PC-3 (cell line): ENCODE results near the gene KRTAP10-5. TPM values are rescaled to one million over a fixed set of nuclear protein-coding genes. Genes with fewer than 3 reads are reported as not detected.

Experiments
- ATAC-seq: fragments of 200-7000 bp; cut with Tn5 transposase; 2 replicates; pipeline ENCODE4 v1.9.1; 2020; ENCODE audit warnings: mild to moderate bottlenecking, moderate library complexity
- BruUV-seq: library from RNA; stranded (reverse); fragments of 400-500 nt; replicated peaks from 2 replicates; lab custom pipeline; 2021; lab: Mats Ljungman, UMichigan
- CTCF ChIA-PET: fragments of 300-600 bp; sonication (Branson Sonifier 250); formaldehyde crosslinking; loops from one replicate; lab custom pipeline; 2022; ENCODE audit warnings: antibody characterized with exemption; lab: Charles Lee
- POLR2A ChIA-PET: fragments of 300-600 bp; sonication (Branson Sonifier 250); formaldehyde crosslinking; loops from one replicate; lab custom pipeline; 2022; ENCODE audit warnings: antibody characterized with exemption; ENCODE audit not compliant: unreplicated experiment; lab: Charles Lee
- DNase-seq: peaks from one replicate; pipeline ENCODE4 v3.0.0-alpha.2; 2015
- H2AFZ ChIP-seq: fragments of 300-600 bp; sonication (generic); 2 replicates; pipeline ENCODE4 v1.6.0; 2016; ENCODE audit warnings: antibody characterized with exemption, low read length
- H3F3A ChIP-seq: fragments of 300-600 bp; sonication (generic); one replicate; pipeline ENCODE4 v1.6.0; 2017; ENCODE audit warnings: antibody characterized with exemption, low read length, control low read depth, mild to moderate bottlenecking; ENCODE audit not compliant: unreplicated experiment
- H3K27ac ChIP-seq: fragments of 300-600 bp; sonication (generic); 2 replicates; pipeline ENCODE4 v1.5.1; 2016; ENCODE audit warnings: mild to moderate bottlenecking, low read length
- H3K27me3 ChIP-seq: fragments of 300-600 bp; sonication (generic); 2 replicates; pipeline ENCODE4 v1.6.1; 2016; ENCODE audit warnings: low read length, mixed read lengths
- H3K36me3 ChIP-seq: fragments of 300-600 bp; sonication (generic); 2 replicates; pipeline ENCODE4 v1.6.1; 2016; ENCODE audit warnings: low read depth, mixed run types, low read length, mixed read lengths
- H3K4me1 ChIP-seq: fragments of 300-600 bp; sonication (generic); 2 replicates; pipeline ENCODE4 v1.5.1; 2016; ENCODE audit warnings: low read length; ENCODE audit not compliant: insufficient read depth
- H3K4me2 ChIP-seq: fragments of 300-600 bp; sonication (generic); 2 replicates; pipeline ENCODE4 v1.6.0; 2016; ENCODE audit warnings: low read length
- H3K4me3 ChIP-seq: fragments of 300-600 bp; sonication (generic); 2 replicates; pipeline ENCODE4 v1.5.1; 2016; ENCODE audit warnings: mild to moderate bottlenecking, low read length, mixed read lengths
- H3K79me2 ChIP-seq: fragments of 300-600 bp; sonication (generic); 2 replicates; pipeline ENCODE4 v1.6.1; 2017; ENCODE audit warnings: low read length, mixed read lengths
- H3K9ac ChIP-seq: fragments of 300-600 bp; sonication (generic); 2 replicates; pipeline ENCODE4 v1.6.0; 2016; ENCODE audit warnings: mild to moderate bottlenecking, low read length
- H3K9me2 ChIP-seq: fragments of 300-600 bp; sonication (generic); replicated peaks from 2 replicates; pipeline ENCODE4 v1.6.1; 2016; ENCODE audit warnings: mixed run types, low read length, mixed read lengths
- H3K9me3 ChIP-seq: fragments of 300-600 bp; sonication (generic); 2 replicates; pipeline ENCODE4 v1.6.1; 2016; ENCODE audit warnings: low read length, mixed read lengths
- H4K20me1 ChIP-seq: fragments of 300-600 bp; sonication (generic); 2 replicates; pipeline ENCODE4 v1.6.1; 2016; ENCODE audit warnings: low read length, mixed read lengths
- EZH2 ChIP-seq: fragments of 300-600 bp; sonication (generic); IDR thresholded peaks from one replicate; pipeline ENCODE4 v1.6.1; 2017; ENCODE audit warnings: antibody characterized with exemption, mild to moderate bottlenecking, low read length; ENCODE audit not compliant: unreplicated experiment
- EZH2phosphoT487 ChIP-seq: fragments of 300-600 bp; sonication (generic); IDR thresholded peaks from 2 replicates; pipeline ENCODE4 v1.6.1; 2018; ENCODE audit warnings: mild to moderate bottlenecking, antibody characterized with exemption, low read length, borderline replicate concordance
- intact Hi-C: fragments of 100-400 bp; cut with micrococcal nuclease; formaldehyde crosslinking; loops from 2 replicates; pipeline ENCODE4 v1.9.0; 2023
- total RNA-seq: library from RNA; depleted of rRNA; stranded (reverse); fragments of >200 nt; gene quantifications from 2 replicates; pipeline ENCODE4 v1.2.3, GENCODE V29; 2014
- TF ChIP-seq, protein P1 (sequence below): fragments of 300-600 bp; sonication (generic); conservative IDR thresholded peaks from 2 replicates; pipeline ENCODE4 v1.5.1; 2017; ENCODE audit warnings: antibody characterized with exemption, low read depth, mild to moderate bottlenecking, low read length

The KRTAP10-5 gene
- total RNA-seq, 1 experiment from 2014 or later, result not detected

DNA sequence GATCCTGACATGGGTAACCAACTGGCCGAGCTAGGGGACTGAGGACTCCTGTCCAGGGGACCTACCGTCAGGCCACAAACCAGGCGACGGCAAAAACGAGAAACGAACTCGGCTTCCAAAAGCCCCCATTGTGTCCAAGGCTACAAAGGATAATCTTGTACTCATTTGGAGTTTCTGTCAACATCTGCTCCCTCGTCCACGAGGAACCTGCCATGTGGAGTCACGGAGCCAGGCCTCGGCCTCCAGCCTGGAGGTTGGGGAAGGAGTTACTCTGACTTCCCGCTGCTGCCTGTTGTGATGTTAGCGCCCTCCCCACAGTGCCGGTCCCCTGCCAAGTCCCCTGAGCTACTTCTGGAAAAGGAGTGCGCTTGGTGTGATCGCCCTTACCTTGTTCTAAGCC lies 47.7 kb downstream of the KRTAP10-5 start:
- TF ChIP-seq EZH2phosphoT487 (no peak), EZH2 (no peak)
- TF ChIP-seq, protein P1, sequence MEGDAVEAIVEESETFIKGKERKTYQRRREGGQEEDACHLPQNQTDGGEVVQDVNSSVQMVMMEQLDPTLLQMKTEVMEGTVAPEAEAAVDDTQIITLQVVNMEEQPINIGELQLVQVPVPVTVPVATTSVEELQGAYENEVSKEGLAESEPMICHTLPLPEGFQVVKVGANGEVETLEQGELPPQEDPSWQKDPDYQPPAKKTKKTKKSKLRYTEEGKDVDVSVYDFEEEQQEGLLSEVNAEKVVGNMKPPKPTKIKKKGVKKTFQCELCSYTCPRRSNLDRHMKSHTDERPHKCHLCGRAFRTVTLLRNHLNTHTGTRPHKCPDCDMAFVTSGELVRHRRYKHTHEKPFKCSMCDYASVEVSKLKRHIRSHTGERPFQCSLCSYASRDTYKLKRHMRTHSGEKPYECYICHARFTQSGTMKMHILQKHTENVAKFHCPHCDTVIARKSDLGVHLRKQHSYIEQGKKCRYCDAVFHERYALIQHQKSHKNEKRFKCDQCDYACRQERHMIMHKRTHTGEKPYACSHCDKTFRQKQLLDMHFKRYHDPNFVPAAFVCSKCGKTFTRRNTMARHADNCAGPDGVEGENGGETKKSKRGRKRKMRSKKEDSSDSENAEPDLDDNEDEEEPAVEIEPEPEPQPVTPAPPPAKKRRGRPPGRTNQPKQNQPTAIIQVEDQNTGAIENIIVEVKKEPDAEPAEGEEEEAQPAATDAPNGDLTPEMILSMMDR, result no peak
- no peaks in the 10 kb centered on the region for H3K79me2 ChIP-seq
- no peak overlapping the region for H2AFZ ChIP-seq
- ATAC-seq (no peak), DNase-seq (no peak)
- no peaks in the 10 kb centered on the region for H3K9me2 ChIP-seq
- H4K20me1 ChIP-seq, result no peaks in the 10 kb centered on the region
- H3K9ac ChIP-seq, result no peak overlapping the region
- no TSS peak for BruUV-seq
- CTCF ChIA-PET, result no interaction called here
- H3F3A ChIP-seq, result no peaks in the 10 kb centered on the region
- intact Hi-C loops, result no loop called here
- no peak overlapping the region for H3K27ac ChIP-seq
- no peaks in the 10 kb centered on the region for H3K27me3 ChIP-seq
- H3K9me3 ChIP-seq, result no peaks in the 10 kb centered on the region
- H3K36me3 ChIP-seq, result no peaks in the 10 kb centered on the region
- no peaks in the 10 kb centered on the region for H3K4me1 ChIP-seq
- H3K4me2 ChIP-seq, result no peak overlapping the region
- no peak overlapping the region for H3K4me3 ChIP-seq
- POLR2A ChIA-PET, result no interaction called here

DNA sequence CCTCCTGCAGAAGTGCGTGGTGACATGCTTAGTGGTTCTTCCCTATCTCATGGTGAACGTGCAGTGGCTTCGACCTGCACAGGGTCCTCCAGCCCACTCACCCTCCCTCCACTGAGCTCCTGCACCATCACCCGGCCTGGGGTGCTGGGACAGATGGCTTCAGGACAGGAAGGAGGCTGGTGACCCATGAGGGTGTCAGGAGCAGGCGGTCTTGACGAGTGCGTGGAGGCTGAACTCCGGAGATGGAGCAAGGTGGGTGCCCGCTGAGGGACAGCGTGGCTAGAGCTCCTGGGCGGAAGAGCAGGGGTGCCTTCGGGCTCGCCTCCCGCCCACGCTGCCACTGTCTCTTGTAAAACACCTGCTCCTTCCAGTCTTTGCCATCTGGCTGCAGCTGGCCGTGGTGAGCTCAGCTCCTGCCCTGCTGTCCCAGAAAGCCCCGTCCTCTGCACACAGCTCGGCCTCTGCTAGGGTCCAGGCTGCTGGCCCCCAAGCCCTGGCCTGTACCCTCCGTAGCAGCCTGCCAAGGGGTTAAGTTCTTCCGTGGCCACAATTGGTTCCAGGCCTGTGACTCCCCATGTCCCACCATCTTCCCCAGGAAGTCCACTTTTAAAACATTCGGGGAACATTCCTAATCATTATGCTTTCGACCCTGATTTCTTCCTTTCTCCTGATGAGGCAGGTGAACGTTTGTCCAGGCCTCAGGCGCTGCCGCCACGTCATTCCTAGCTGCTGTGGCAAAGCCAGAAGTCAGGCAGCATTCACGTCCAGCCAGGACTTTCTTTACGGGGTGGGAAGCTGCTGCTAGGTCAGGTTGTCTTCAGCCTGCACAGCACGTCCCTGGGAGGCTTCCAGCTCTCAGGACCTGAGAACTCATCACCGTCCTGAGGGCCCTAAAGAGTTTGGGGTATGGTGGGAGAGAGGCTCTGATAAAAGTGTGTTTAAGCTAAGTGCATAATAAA lies 48.5 kb downstream of the KRTAP10-5 start:
- ChIA-PET POLR2A (no interaction called here), CTCF (no interaction called here)
- no peaks in the 10 kb centered on the region for H3K9me2 ChIP-seq
- no peaks in the 10 kb centered on the region for H3K79me2 ChIP-seq
- H4K20me1 ChIP-seq, result no peaks in the 10 kb centered on the region
- BruUV-seq, result no TSS peak
- TF ChIP-seq EZH2phosphoT487, result no peak
- TF ChIP-seq, protein P1, result no peak
- no peak for TF ChIP-seq EZH2
- H3K36me3 ChIP-seq, result no peaks in the 10 kb centered on the region
- no peaks in the 10 kb centered on the region for H3K9me3 ChIP-seq
- no peaks in the 10 kb centered on the region for H3F3A ChIP-seq
- H3K9ac ChIP-seq, result no peak overlapping the region
- intact Hi-C loops, result no loop called here
- H3K27me3 ChIP-seq, result no peaks in the 10 kb centered on the region
- no peaks in the 10 kb centered on the region for H3K4me1 ChIP-seq
- H3K4me3 ChIP-seq, result no peak overlapping the region
- no peak overlapping the region for H3K27ac ChIP-seq
- no peak for ATAC-seq
- DNase-seq, result no peak
- no peak overlapping the region for H2AFZ ChIP-seq
- H3K4me2 ChIP-seq, result no peak overlapping the region
